Measurements from ENCODE around the gene PAN2.
"Not testable (repeated sequence)": the region's sequence is repeated elsewhere in the genome, so short reads cannot be mapped to it uniquely, and the experiment has no call there.

The PAN2 gene

GRCh38 chr12:56333197-56333678 lies 562 bp downstream of the PAN2 start:
- in situ Hi-C loops (cut with MboI; ENCODE audit: low sequenced_read_pairs, unreplicated experiment): no loop called here
- peak; percentile 34 for DNase-seq (ENCODE audit: low spot score)
- TF ChIP-seq CTCF (IDR thresholded peaks at IDR 0.05; ENCODE audit: borderline replicate concordance, control extremely low read depth, extremely low read depth, insufficient read depth, missing control alignments): no peak

GRCh38 chr12:56332512-56333196 lies 1.1 kb downstream of the PAN2 start:
- in situ Hi-C loops (cut with MboI; ENCODE audit: low sequenced_read_pairs, unreplicated experiment): no loop called here
- no peak for TF ChIP-seq CTCF (IDR thresholded peaks at IDR 0.05; ENCODE audit: borderline replicate concordance, control extremely low read depth, extremely low read depth, insufficient read depth, missing control alignments)
- DNase-seq (ENCODE audit: low spot score): no peak

- DNase-seq (ENCODE audit: low spot score): no peak
- in situ Hi-C loops (cut with MboI; ENCODE audit: low sequenced_read_pairs, unreplicated experiment): no loop called here
- no peak for TF ChIP-seq CTCF (IDR thresholded peaks at IDR 0.05; ENCODE audit: borderline replicate concordance, control extremely low read depth, extremely low read depth, insufficient read depth, missing control alignments)
Measured at GRCh38 chr12:56330936-56331490, 2.8 kb downstream of the PAN2 start.

GRCh38 chr12:56326533-56326932 lies 7.3 kb downstream of the PAN2 start:
- no peak for TF ChIP-seq CTCF (IDR thresholded peaks at IDR 0.05; ENCODE audit: borderline replicate concordance, control extremely low read depth, extremely low read depth, insufficient read depth, missing control alignments)
- in situ Hi-C loops (cut with MboI; ENCODE audit: low sequenced_read_pairs, unreplicated experiment): no loop called here
- no peak for DNase-seq (ENCODE audit: low spot score)

GRCh38 chr12:56326126-56326525 lies 7.7 kb downstream of the PAN2 start:
- TF ChIP-seq CTCF (IDR thresholded peaks at IDR 0.05; ENCODE audit: borderline replicate concordance, control extremely low read depth, extremely low read depth, insufficient read depth, missing control alignments): no peak
- no peak for DNase-seq (ENCODE audit: low spot score)
- in situ Hi-C loops (cut with MboI; ENCODE audit: low sequenced_read_pairs, unreplicated experiment): no loop called here

- no peak for DNase-seq (ENCODE audit: low spot score)
- in situ Hi-C loops (cut with MboI; ENCODE audit: low sequenced_read_pairs, unreplicated experiment): no loop called here
- no peak for TF ChIP-seq CTCF (IDR thresholded peaks at IDR 0.05; ENCODE audit: borderline replicate concordance, control extremely low read depth, extremely low read depth, insufficient read depth, missing control alignments)
Measured at GRCh38 chr12:56324206-56324605, 9.6 kb downstream of the PAN2 start.

- in situ Hi-C loops (cut with MboI; ENCODE audit: low sequenced_read_pairs, unreplicated experiment); DNase-seq (ENCODE audit: low spot score): not testable (repeated sequence)
Measured at GRCh38 chr12:56321610-56322009, 12.2 kb downstream of the PAN2 start.

All from GM13976 (cell line).